Left ventricle myocardium inferior (tissue), 1 donor: ENCODE results near the gene TMEM107. TPM values are rescaled to one million over a fixed set of nuclear protein-coding genes. Genes with fewer than 3 reads are reported as not detected.

Experiments
- DNase-seq: peaks from one replicate; pipeline ENCODE4 v3.0.0-alpha.2; 2020
- H3K27ac ChIP-seq: fragments of 200-600 bp; replicated peaks from 2 replicates; pipeline ENCODE4 v1.8.0; 2021
- H3K27me3 ChIP-seq: fragments of 200-600 bp; 2 replicates; pipeline ENCODE4 v1.8.0; 2021; ENCODE audit warnings: low read depth
- H3K36me3 ChIP-seq: fragments of 200-600 bp; 2 replicates; pipeline ENCODE4 v1.8.0; 2021
- H3K4me1 ChIP-seq: fragments of 200-600 bp; 2 replicates; pipeline ENCODE4 v1.8.0; 2021
- H3K4me3 ChIP-seq: fragments of 200-600 bp; 2 replicates; pipeline ENCODE4 v1.8.0; 2021; ENCODE audit warnings: mild to moderate bottlenecking, moderate library complexity
- H3K9me3 ChIP-seq: fragments of 200-600 bp; replicated peaks from 2 replicates; pipeline ENCODE4 v1.8.0; 2021
- CTCF ChIP-seq: fragments of 200-600 bp; IDR thresholded peaks from 2 replicates; pipeline ENCODE4 v1.8.0; 2021; ENCODE audit warnings: antibody characterized with exemption, mild to moderate bottlenecking, borderline replicate concordance
- intact Hi-C: fragments of 100-400 bp; cut with micrococcal nuclease; formaldehyde crosslinking; loops from one replicate; pipeline ENCODE4 v1.11.0; 2022
- total RNA-seq: library from RNA; stranded (reverse); fragmentation: NEBNext Ultra II Directional; extraction: Animal tissue kit (Norgen Biotek cat#: 25700); gene quantifications from one replicate; pipeline ENCODE4 v1.2.1, GENCODE V29; 2021
- donor health status: DM: no; HTN: yes; CAD: no; lungs with severe emphysema.

Gene TMEM107
- total RNA-seq, 1 donor from 2014 or later, result 7.9 TPM

- Histone ChIP-seq H3K27me3 (peaks cover 21% of the 10 kb centered on the region), H3K27ac (no peak overlapping the region), H3K36me3 (no peaks in the 10 kb centered on the region), H3K4me1 (peaks cover 8% of the 10 kb centered on the region), H3K9me3 (no peaks in the 10 kb centered on the region), H3K4me3 (no peak overlapping the region)
- TF ChIP-seq CTCF, result no peak
- DNase-seq, result no peak
- intact Hi-C loops, result no loop called here
Measured at GRCh38 chr17:8131844-8132441, 44.2 kb downstream of the TMEM107 start.

- Histone ChIP-seq H3K27ac (no peak overlapping the region), H3K36me3 (no peaks in the 10 kb centered on the region), H3K27me3 (peaks cover 35% of the 10 kb centered on the region), H3K4me1 (peaks cover 43% of the 10 kb centered on the region), H3K4me3 (no peak overlapping the region), H3K9me3 (no peaks in the 10 kb centered on the region)
- TF ChIP-seq CTCF, result no peak
- no peak for DNase-seq
- intact Hi-C loops, result loop anchor here (10.0 kb wide), 1 partner anchor 57 kb away; no protein-coding TSS in a partner anchor
Measured at GRCh38 chr17:8128125-8128784, 47.9 kb downstream of the TMEM107 start.

GRCh38 chr17:8126491-8127066 lies 49.6 kb downstream of the TMEM107 start:
- peak overlapping the region; percentile 84 for H3K27ac ChIP-seq
- H3K4me3 ChIP-seq, result peak overlapping the region; percentile 84
- no peak for DNase-seq
- intact Hi-C loops, result loop anchor here (10.0 kb wide), 1 partner anchor 58 kb away; no protein-coding TSS in a partner anchor
- no peaks in the 10 kb centered on the region for H3K36me3 ChIP-seq
- peaks cover 50% of the 10 kb centered on the region for H3K27me3 ChIP-seq
- TF ChIP-seq CTCF, result no peak
- H3K4me1 ChIP-seq, result peaks cover 60% of the 10 kb centered on the region
- no peaks in the 10 kb centered on the region for H3K9me3 ChIP-seq

GRCh38 chr17:8125947-8126490 lies 50.2 kb downstream of the TMEM107 start:
- peaks cover 50% of the 10 kb centered on the region for H3K27me3 ChIP-seq
- peaks cover 66% of the 10 kb centered on the region for H3K4me1 ChIP-seq
- H3K9me3 ChIP-seq, result no peaks in the 10 kb centered on the region
- H3K36me3 ChIP-seq, result no peaks in the 10 kb centered on the region
- peak overlapping the region; percentile 84 for H3K27ac ChIP-seq
- peak overlapping the region; percentile 84 for H3K4me3 ChIP-seq
- DNase-seq, result no peak
- no peak for TF ChIP-seq CTCF
- intact Hi-C loops, result loop anchor here (10.0 kb wide), 1 partner anchor 59 kb away; no protein-coding TSS in a partner anchor

GRCh38 chr17:8125154-8125946 lies 50.8 kb downstream of the TMEM107 start:
- Histone ChIP-seq H3K27ac (peak overlapping the region; percentile 84), H3K4me1 (peaks cover 72% of the 10 kb centered on the region)
- intact Hi-C loops, result loop anchor here (10.0 kb wide), 1 partner anchor 59 kb away; no protein-coding TSS in a partner anchor

More at GRCh38 chr17:8125154-8125946, 50.8 kb downstream of the TMEM107 start:
- no peak for TF ChIP-seq CTCF
- peaks cover 50% of the 10 kb centered on the region for H3K27me3 ChIP-seq
- no peaks in the 10 kb centered on the region for H3K36me3 ChIP-seq
- peak overlapping the region; percentile 84 for H3K4me3 ChIP-seq
- DNase-seq, result peak; percentile 74
- no peaks in the 10 kb centered on the region for H3K9me3 ChIP-seq
